ENCODE measurements around the gene SAMM50. TPM values are rescaled to one million over a fixed set of nuclear protein-coding genes. Genes with fewer than 3 reads are reported as not detected.
A peak's percentile ranks its signal among the peaks of the same experiment; 100 is the strongest.

SAMM50 gene
- total and polyA plus RNA-seq, 7 donors = 59.3 to 105 (median 80.0) TPM

- Histone ChIP-seq H3K36me3 (ENCODE audit: insufficient read depth in 1 of 2, low read depth in 1 of 2) (peaks cover 0 to 2% of the 10 kb centered on the region in 2 donors), H3K4me1 (peaks cover 82% of the 10 kb centered on the region), H3K27me3 (ENCODE audit: insufficient read depth in 3 of 3, low read length in 2 of 3) (no peaks in the 10 kb centered on the region), H3K4me3 (peak overlapping the region; percentile 84), H3K9me3 (no peaks in the 10 kb centered on the region), H3K27ac (peak overlapping the region; percentile 96)
- intact Hi-C loops (cut with DNase I) = no loop called here
- ATAC-seq (peak in 1 of 4 donors; percentile 3), DNase-seq (no peak)
- no peak for TF ChIP-seq CTCF (IDR thresholded peaks at IDR 0.05)
- WGBS, 3 donors = 60 to 65% (median 60%) methylated on average over 17 of the region's 17 CpGs
Observed at GRCh38 chr22:44026066-44026629, 70.9 kb downstream of the SAMM50 start.

- WGBS, 3 donors = 28 to 45% (median 31%) methylated on average over 28 of the region's 28 CpGs
- Histone ChIP-seq H3K27ac (peak overlapping the region; percentile 96), H3K4me3 (peak overlapping the region; percentile 84), H3K36me3 (ENCODE audit: insufficient read depth in 1 of 2, low read depth in 1 of 2) (no peaks in the 10 kb centered on the region), H3K9me3 (no peaks in the 10 kb centered on the region), H3K4me1 (peaks cover 85% of the 10 kb centered on the region), H3K27me3 (ENCODE audit: insufficient read depth in 3 of 3, low read length in 2 of 3) (no peaks in the 10 kb centered on the region)
- DNase-seq (peak; percentile 79 to 85), ATAC-seq (peak; percentile 50 to 65 (median 58))
- TF ChIP-seq CTCF (IDR thresholded peaks at IDR 0.05) = no peak
- intact Hi-C loops (cut with DNase I) = no loop called here
Observed at GRCh38 chr22:44026630-44027511, 71.6 kb downstream of the SAMM50 start.

GRCh38 chr22:44028091-44028490 lies 72.8 kb downstream of the SAMM50 start:
- H3K36me3 ChIP-seq (ENCODE audit: insufficient read depth in 1 of 2, low read depth in 1 of 2) = no peaks in the 10 kb centered on the region
- H3K4me3 ChIP-seq = no peak overlapping the region
- no peaks in the 10 kb centered on the region for H3K27me3 ChIP-seq (ENCODE audit: insufficient read depth in 3 of 3, low read length in 2 of 3)
- H3K27ac ChIP-seq = peak overlapping the region; percentile 96
- intact Hi-C loops (cut with DNase I) = no loop called here
- H3K9me3 ChIP-seq = no peaks in the 10 kb centered on the region
- 78 to 83% (median 80%) methylated on average over 7 of the region's 7 CpGs for WGBS, 3 donors
- ATAC-seq = no peak
- no peak for TF ChIP-seq CTCF (IDR thresholded peaks at IDR 0.05)
- no peak for DNase-seq
- peaks cover 85% of the 10 kb centered on the region for H3K4me1 ChIP-seq

- WGBS, 3 donors = 33 to 52% (median 37%) methylated on average over 4 of the region's 4 CpGs
- no peak for ATAC-seq
- no peak for TF ChIP-seq CTCF (IDR thresholded peaks at IDR 0.05)
Observed at GRCh38 chr22:44029069-44029468, 73.8 kb downstream of the SAMM50 start.

More at GRCh38 chr22:44029069-44029468, 73.8 kb downstream of the SAMM50 start:
- H3K4me3 ChIP-seq = peak overlapping the region; percentile 29
- H3K9me3 ChIP-seq = no peaks in the 10 kb centered on the region
- DNase-seq = peak in 1 of 2 donors; percentile 38
- peak overlapping the region; percentile 96 for H3K27ac ChIP-seq
- intact Hi-C loops (cut with DNase I) = no loop called here
- no peaks in the 10 kb centered on the region for H3K36me3 ChIP-seq (ENCODE audit: insufficient read depth in 1 of 2, low read depth in 1 of 2)
- H3K27me3 ChIP-seq (ENCODE audit: insufficient read depth in 3 of 3, low read length in 2 of 3) = no peaks in the 10 kb centered on the region
- H3K4me1 ChIP-seq = peaks cover 89% of the 10 kb centered on the region
